Endothelial cell of umbilical vein (primary cell): ENCODE results near the gene CFAP46. TPM values are rescaled to one million over a fixed set of nuclear protein-coding genes. Genes with fewer than 3 reads are reported as not detected.

Source experiments
- BruUV-seq: library from RNA; stranded (reverse); fragments of 400-500 nt; replicated peaks from 2 replicates; lab custom pipeline; 2021; lab: Mats Ljungman, UMichigan
- CTCF ChIA-PET: fragments of 300-600, 350-600 bp; sonication (Branson Sonifier 250); formaldehyde crosslinking; loops from one replicate; lab custom pipeline; 2021; ENCODE audit warnings: antibody characterized with exemption, inconsistent platforms; lab: Charles Lee
- POLR2A ChIA-PET: fragments of 300-600, 350-600 bp; sonication (Branson Sonifier 250); formaldehyde crosslinking; loops from one replicate; lab custom pipeline; 2021; ENCODE audit warnings: antibody characterized with exemption, inconsistent platforms; lab: Charles Lee
- DNase-seq: peaks from one replicate; pipeline ENCODE4 v3.0.0-alpha.2; 2011; ENCODE audit warnings: low read depth, low spot score
- FAIRE-seq: peaks from 2 replicates; lab custom pipeline; 2011; peaks lifted over from hg19 to GRCh38; lab: Jason Lieb, UNC
- H2AFZ ChIP-seq: 2 replicates; pipeline ENCODE4 v1.6.0; 2012; ENCODE audit warnings: low read depth, low read length, control low read depth, inconsistent platforms
- H3K27ac ChIP-seq: 2 replicates; pipeline ENCODE4 v1.5.1; 2011; ENCODE audit warnings: low read depth, mild to moderate bottlenecking, control low read depth, low read length, moderate library complexity; ENCODE audit not compliant: insufficient read depth
- H3K27me3 ChIP-seq, 2 experiments: 2 replicates each; pipeline versions ENCODE4 v1.6.0 to v1.6.1; 2011; ENCODE audit warnings: low read length in 2 of 2, mixed read lengths in 1 of 2; ENCODE audit not compliant: control insufficient read depth in 2 of 2, insufficient read depth in 2 of 2
- H3K36me3 ChIP-seq, 2 experiments: 2 replicates in 1 of 2; 3 replicates in 1 of 2; pipeline ENCODE4 v1.5.1; 2011; ENCODE audit warnings: low read length in 2 of 2, mild to moderate bottlenecking in 1 of 2, moderate library complexity in 1 of 2; ENCODE audit not compliant: control insufficient read depth in 2 of 2, insufficient read depth in 2 of 2; ENCODE audit errors: extremely low read depth in 1 of 2
- H3K4me1 ChIP-seq: 3 replicates; pipeline ENCODE4 v1.5.1; 2011; ENCODE audit warnings: mild to moderate bottlenecking, low read length; ENCODE audit not compliant: control insufficient read depth, insufficient read depth; ENCODE audit errors: extremely low read depth
- H3K4me2 ChIP-seq: 2 replicates; pipeline ENCODE4 v1.6.1; 2011; ENCODE audit warnings: low read length, control low read depth, mixed read lengths; ENCODE audit not compliant: insufficient read depth
- H3K4me3 ChIP-seq, 3 experiments: fragments of 200-600 bp in 1 of 3; sonication (generic), shearing (Covaris generic) in 1 of 3; replicated peaks in 1 of 3; 2 replicates each; pipeline ENCODE4 v1.5.1; 2011 to 2016; ENCODE audit warnings: control low read depth in 3 of 3, low read length in 3 of 3, mild to moderate bottlenecking in 2 of 3, inconsistent platforms in 1 of 3, low read depth in 1 of 3, moderate library complexity in 1 of 3; ENCODE audit not compliant: insufficient read depth in 1 of 3
- H3K79me2 ChIP-seq: 2 replicates; pipeline ENCODE4 v1.6.0; 2012; ENCODE audit warnings: low read length, inconsistent platforms; ENCODE audit not compliant: control insufficient read depth, insufficient read depth
- H3K9ac ChIP-seq: replicated peaks from 2 replicates; pipeline ENCODE3; 2011; ENCODE audit warnings: low read length, control low read depth; ENCODE audit not compliant: insufficient read depth; ENCODE audit errors: extremely low read depth
- H3K9me1 ChIP-seq: replicated peaks from 3 replicates; pipeline ENCODE4 v1.6.0; 2011; ENCODE audit warnings: mild to moderate bottlenecking, low read length; ENCODE audit not compliant: control insufficient read depth, insufficient read depth; ENCODE audit errors: extremely low read depth
- H3K9me3 ChIP-seq: replicated peaks from 2 replicates; pipeline ENCODE4 v1.5.1; 2012; ENCODE audit warnings: low read length, inconsistent platforms; ENCODE audit not compliant: control insufficient read depth, insufficient read depth
- H4K20me1 ChIP-seq: replicated peaks from 2 replicates; pipeline ENCODE3; 2011; ENCODE audit warnings: mild to moderate bottlenecking, low read length; ENCODE audit not compliant: control insufficient read depth, insufficient read depth; ENCODE audit errors: extremely low read depth
- CTCF ChIP-seq, 2 donors: IDR thresholded peaks; 1 replicate in 1 of 2; 2 replicates in 1 of 2; pipeline ENCODE4 v1.5.1; 2011; ENCODE audit warnings: low read length in 2 of 2, mild to moderate bottlenecking in 2 of 2, moderate library complexity in 2 of 2, control low read depth in 1 of 2, inconsistent platforms in 1 of 2, low read depth in 1 of 2; ENCODE audit not compliant: insufficient read depth in 1 of 2; ENCODE audit errors: extremely low read depth in 1 of 2
- EZH2 ChIP-seq: IDR thresholded peaks from 2 replicates; pipeline ENCODE4 v1.6.1; 2012; ENCODE audit warnings: borderline replicate concordance, low read depth, mild to moderate bottlenecking, moderate library complexity, low read length, inconsistent platforms; ENCODE audit not compliant: severe bottlenecking
- FOS ChIP-seq: IDR thresholded peaks from 2 replicates; pipeline ENCODE4 v1.6.1; 2011; ENCODE audit warnings: mild to moderate bottlenecking, low read length, moderate library complexity, borderline replicate concordance; ENCODE audit not compliant: insufficient read depth
- GATA2 ChIP-seq: IDR thresholded peaks from 2 replicates; pipeline ENCODE4 v1.7.0; 2011; ENCODE audit warnings: low read depth, mild to moderate bottlenecking, moderate library complexity, mixed read lengths, low read length; ENCODE audit not compliant: insufficient read length, insufficient read depth
- JUN ChIP-seq: IDR thresholded peaks from 2 replicates; pipeline ENCODE4 v1.6.1; 2011; ENCODE audit warnings: borderline replicate concordance, low read depth; ENCODE audit not compliant: insufficient read length, insufficient read depth
- MAX ChIP-seq: IDR thresholded peaks from 2 replicates; pipeline ENCODE4 v1.6.1; 2011; ENCODE audit not compliant: insufficient read depth, insufficient read length
- MYC ChIP-seq: IDR thresholded peaks from one replicate; pipeline ENCODE4 v1.6.1; 2011; ENCODE audit warnings: mild to moderate bottlenecking, low read depth, low read length
- POLR2A ChIP-seq: IDR thresholded peaks from 2 replicates; pipeline ENCODE4 v1.6.1; 2012; ENCODE audit warnings: low read depth, mild to moderate bottlenecking, control low read depth, low read length
- POLR2AphosphoS5 ChIP-seq: IDR thresholded peaks from 2 replicates; pipeline ENCODE4 v1.6.1; 2012; ENCODE audit warnings: low read depth, mild to moderate bottlenecking, control low read depth, low read length, moderate library complexity; ENCODE audit not compliant: insufficient read depth
- dilution Hi-C: fragments of 300-500 bp; cut with MboI; formaldehyde crosslinking; loops from one replicate; pipeline ENCODE4 v1.15.0; 2019; ENCODE audit warnings: low sequenced_read_pairs; ENCODE audit not compliant: extremely low pct_ligation_motif_present
- intact Hi-C: fragments of 100-400 bp; cut with micrococcal nuclease; formaldehyde crosslinking; loops from one replicate; pipeline ENCODE4 v1.10.0; 2022
- polyA plus RNA-seq, 4 experiments: library from polyadenylated mRNA; depleted of rRNA in 3 of 4; stranded (reverse) in 3 of 4; unstranded in 1 of 4; fragments of >200 nt; gene quantifications; 2 replicates each; pipeline versions ENCODE4 v1.2.1 to v1.2.3, GENCODE V29; 2011 to 2012; ENCODE audit warnings: missing spikeins in 1 of 4
- total RNA-seq: library from RNA; stranded (reverse); gene quantifications from 2 replicates; pipeline ENCODE4 v1.2.3, GENCODE V29; 2021

Gene CFAP46
- total and polyA plus RNA-seq, 2 donors (not counting 3 experiments of a cell fraction or from before 2014, with no cell fraction given) = 0.75 to 0.98 TPM

DNA sequence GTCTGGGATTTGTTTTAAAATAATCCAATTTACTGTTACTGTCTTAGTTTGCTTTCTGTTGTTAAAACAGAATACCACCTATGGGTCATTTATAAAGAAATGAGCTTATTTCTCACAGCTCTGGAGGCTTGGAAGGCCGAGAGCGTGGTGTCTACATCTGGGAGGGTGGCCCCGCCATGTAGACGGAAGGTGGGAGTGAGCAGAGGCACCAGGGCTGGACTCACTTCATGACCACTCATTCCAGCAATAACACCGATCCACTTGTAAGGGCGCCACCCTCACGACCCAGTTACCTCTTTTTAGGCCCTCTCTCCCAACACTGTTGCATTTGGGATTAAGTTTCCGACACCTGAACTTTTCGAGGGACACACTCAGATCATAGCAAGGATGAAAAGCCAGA, 36.2 kb upstream of the CFAP46 start:
- DNase-seq (no peak), FAIRE-seq (no peak)
- no peak overlapping the region for H3K9ac ChIP-seq
- H3K9me3 ChIP-seq = no peaks in the 10 kb centered on the region
- H3K9me1 ChIP-seq = no peaks in the 10 kb centered on the region
- H3K27ac ChIP-seq = no peak overlapping the region
- ChIA-PET POLR2A (no interaction called here), CTCF (interaction anchor here (1.0 kb wide), 1 partner anchor 16 kb away, joined by 3 read pairs; no protein-coding TSS in a partner anchor)
- intact Hi-C loops = no loop called here
- H2AFZ ChIP-seq = no peak overlapping the region
- H3K36me3 ChIP-seq = no peaks in the 10 kb centered on the region
- H3K79me2 ChIP-seq = no peaks in the 10 kb centered on the region
- no peak overlapping the region for H3K4me3 ChIP-seq
- TF ChIP-seq MAX = no peak
- TF ChIP-seq CTCF (IDR thresholded peaks at IDR 0.05; ENCODE audit: extremely low read depth in 1 of 2, insufficient read depth in 1 of 2, low read depth in 1 of 2, low read length in 2 of 2) = no peak
- no peak for TF ChIP-seq POLR2AphosphoS5
- no peak for TF ChIP-seq MYC
- TF ChIP-seq JUN = no peak
- TF ChIP-seq POLR2A = no peak
- TF ChIP-seq FOS = no peak
- no peak for TF ChIP-seq GATA2
- no peak for TF ChIP-seq EZH2
- H3K4me2 ChIP-seq = no peak overlapping the region
- no peaks in the 10 kb centered on the region for H3K27me3 ChIP-seq
- no peaks in the 10 kb centered on the region for H4K20me1 ChIP-seq
- no TSS peak for BruUV-seq
- no peaks in the 10 kb centered on the region for H3K4me1 ChIP-seq
- dilution Hi-C loops = no loop called here
